Heart right ventricle (tissue), 16 donors: ENCODE measurements around the gene CNOT1. TPM values are rescaled to one million over a fixed set of nuclear protein-coding genes. Genes with fewer than 3 reads are reported as not detected.

Experiments
- ATAC-seq, 8 donors: fragments of 200-7000 bp; cut with Tn5 transposase; one replicate each; pipeline ENCODE4 v1.9.1; 2020; ENCODE audit warnings: mild to moderate bottlenecking in 8 of 8, moderate library complexity in 8 of 8, moderate number of reproducible peaks in 1 of 8
- DNase-seq, 2 donors: peaks; one replicate each; pipeline ENCODE4 v3.0.0-alpha.2; 2020
- H3K27ac ChIP-seq, 10 donors: fragments of 200-600 bp; sonication (generic) in 2 of 10; one replicate each; pipeline versions ENCODE4 v1.5.0 to v1.8.0; 2020 to 2022; ENCODE audit warnings: mild to moderate bottlenecking in 3 of 10
- H3K27me3 ChIP-seq, 7 donors: fragments of 200-600 bp; one replicate each; pipeline ENCODE4 v1.8.0; 2021 to 2022; ENCODE audit warnings: mild to moderate bottlenecking in 2 of 7
- H3K36me3 ChIP-seq, 9 donors: fragments of 200-600 bp; sonication (generic) in 1 of 9; one replicate each; pipeline versions ENCODE4 v1.5.0 to v1.8.0; 2020 to 2022; ENCODE audit warnings: mild to moderate bottlenecking in 2 of 9
- H3K4me1 ChIP-seq, 9 donors: fragments of 200-600 bp; sonication (generic) in 1 of 9; one replicate each; pipeline versions ENCODE4 v1.5.0 to v1.8.0; 2020 to 2022; ENCODE audit warnings: mild to moderate bottlenecking in 4 of 9
- H3K4me3 ChIP-seq, 10 donors: fragments of 200-600 bp; sonication (generic) in 2 of 10; one replicate each; pipeline versions ENCODE4 v1.5.0 to v1.8.0; 2020 to 2022; ENCODE audit warnings: mild to moderate bottlenecking in 7 of 10, moderate library complexity in 2 of 10
- H3K9me3 ChIP-seq, 11 donors: fragments of 200-600 bp in 10 of 11; sonication (generic) in 2 of 11; one replicate each; pipeline versions ENCODE4 v1.5.0 to v1.8.0; 2013 to 2022; ENCODE audit warnings: mild to moderate bottlenecking in 2 of 11, control low read depth in 1 of 11, moderate library complexity in 1 of 11
- CTCF ChIP-seq, 9 donors: fragments of 200-600 bp; sonication (generic) in 2 of 9; IDR thresholded peaks; one replicate each; pipeline versions ENCODE4 v1.5.0 to v1.8.0; 2021 to 2022; ENCODE audit warnings: antibody characterized with exemption in 9 of 9, mild to moderate bottlenecking in 5 of 9, moderate library complexity in 1 of 9
- WGBS, 2 donors: extraction: QIAGEN DNeasy Blood & Tissue Kit; methylation state at CpG; one replicate each; pipeline ENCODE4 v1.1.7; 2013; ENCODE audit warnings: inconsistent platforms in 1 of 2; 5-methylcytosine and 5-hydroxymethylcytosine counted together
- intact Hi-C, 10 donors: fragments of 100-400 bp; cut with DNase I; formaldehyde crosslinking; loops; one replicate each; pipeline versions ENCODE4 v1.11.1 to v1.14.2; 2022
- polyA plus RNA-seq, 2 donors: library from polyadenylated mRNA; stranded (reverse); fragments of 200-250 nt; gene quantifications; one replicate each; pipeline ENCODE4 v1.2.3, GENCODE V29; 2013
- total RNA-seq, 10 donors: library from RNA; stranded (reverse); fragmentation: NEBNext Ultra II Directional in 3 of 10; extraction: Animal tissue kit (Norgen Biotek cat#: 25700) in 3 of 10; gene quantifications; one replicate each; pipeline versions ENCODE4 v1.2.1 to v1.2.4, GENCODE V29; 2021 to 2023
- donor health status: Arrhythmogenic right ventricular cardiomyopathy.
- donor health status: ischemic (EF 13 %, LVEDD 7.1; RV severe dilation, severe dysfunction).
- donor health status: healthy with polysubstance abuse.
- donor health status: DM: no; HTN: yes; CAD: no.
- donor health status: DM: no; HTN: no; CAD: no.
- donor health status: ischemic (EF 25% LVEDD 6.9; RV normal size, moderate dysfunction).
- donor health status: ischemic (EF 25% LVEDD 5.7; RV mildly dilated, moderate dysfunction).
- donor health status: healthy.
- donor health status: DM: yes; HTN: yes; CAD: no.
- donor health status: Ischemic cardiomyopathy.
- donor health status: ischemic (EF 35%, LVEDD 5.7; RV mildly dilated, moderate dysfunction).
- donor health status: nonischemic (EF 11% LVEDD 7.7; RV severe dilation, severe dysfunction).
- donor health status: DM: yes; HTN: yes; CAD: no.
- donor health status: PGD.
- donor health status: ischemic (EF 29% LVEDD 5.4; RV normal size, mild dysfunction).
- donor health status: nonischemic (EF 23%, LVEDD 6.1; RV moderate dilation, normal function).

The CNOT1 gene
- total and polyA plus RNA-seq, 12 donors, result 27.2 to 102 (median 81.7) TPM

GRCh38 chr16:58498341-58499091 is 131.1 kb downstream of the CNOT1 start:
- 81 to 82% methylated on average over 9 of the region's 9 CpGs for WGBS, 2 donors
- peaks cover 0 to 45% (median 0%) of the 10 kb centered on the region in 9 donors for H3K36me3 ChIP-seq
- intact Hi-C loops, result loop anchor here in 1 of 10 donors (10.0 kb wide), 1 partner anchor 256 kb away; no protein-coding TSS in a partner anchor
- no peak for TF ChIP-seq CTCF (IDR thresholded peaks at IDR 0.05)
- H3K4me1 ChIP-seq, result peaks cover 21 to 72% (median 30%) of the 10 kb centered on the region in 9 donors
- no peak for DNase-seq
- ATAC-seq, result no peak
- no peak overlapping the region for H3K4me3 ChIP-seq
- H3K9me3 ChIP-seq, result no peaks in the 10 kb centered on the region
- H3K27ac ChIP-seq, result peak overlapping the region in 3 of 10 donors; percentile 34 to 44 (median 43)
- peaks cover 0 to 34% (median 0%) of the 10 kb centered on the region in 7 donors for H3K27me3 ChIP-seq

GRCh38 chr16:58497935-58498334 is 131.7 kb downstream of the CNOT1 start:
- no peak for TF ChIP-seq CTCF (IDR thresholded peaks at IDR 0.05)
- Histone ChIP-seq H3K27ac (peak overlapping the region in 7 of 10 donors; percentile 19 to 86 (median 43)), H3K4me3 (no peak overlapping the region), H3K36me3 (peaks cover 0 to 43% (median 0%) of the 10 kb centered on the region in 9 donors), H3K4me1 (peaks cover 21 to 78% (median 34%) of the 10 kb centered on the region in 9 donors), H3K27me3 (peaks cover 0 to 34% (median 0%) of the 10 kb centered on the region in 7 donors), H3K9me3 (no peaks in the 10 kb centered on the region)
- ATAC-seq, result no peak
- intact Hi-C loops, result loop anchor here in 1 of 10 donors (10.0 kb wide), 1 partner anchor 257 kb away; no protein-coding TSS in a partner anchor
- no peak for DNase-seq
- WGBS, 2 donors, result 71 to 72% methylated on average over 5 of the region's 5 CpGs

GRCh38 chr16:58497468-58497867 is 132.2 kb downstream of the CNOT1 start:
- peaks cover 21 to 82% (median 34%) of the 10 kb centered on the region in 9 donors for H3K4me1 ChIP-seq
- DNase-seq (no peak), ATAC-seq (no peak)
- peaks cover 0 to 39% (median 0%) of the 10 kb centered on the region in 9 donors for H3K36me3 ChIP-seq
- 85 to 88% methylated on average over 2 of the region's 2 CpGs for WGBS, 2 donors
- no peak overlapping the region for H3K4me3 ChIP-seq
- no peak for TF ChIP-seq CTCF (IDR thresholded peaks at IDR 0.05)
- peaks cover 0 to 34% (median 0%) of the 10 kb centered on the region in 7 donors for H3K27me3 ChIP-seq
- intact Hi-C loops, result loop anchor here in 1 of 10 donors (10.0 kb wide), 1 partner anchor 257 kb away; no protein-coding TSS in a partner anchor
- H3K27ac ChIP-seq, result peak overlapping the region in 7 of 10 donors; percentile 19 to 86 (median 43)
- H3K9me3 ChIP-seq, result no peaks in the 10 kb centered on the region

GRCh38 chr16:58495521-58496331 is 133.9 kb downstream of the CNOT1 start:
- no peaks in the 10 kb centered on the region for H3K9me3 ChIP-seq
- DNase-seq (peak; percentile 60 to 66), ATAC-seq (peak; percentile 25 to 55 (median 36))
- intact Hi-C loops, result loop anchor here in 1 of 10 donors (10.0 kb wide), 1 partner anchor 259 kb away; no protein-coding TSS in a partner anchor
- H3K36me3 ChIP-seq, result peaks cover 0 to 43% (median 0%) of the 10 kb centered on the region in 9 donors
- WGBS, 2 donors, result 40 to 54% methylated on average over 24 of the region's 24 CpGs
- peaks cover 13 to 74% (median 32%) of the 10 kb centered on the region in 9 donors for H3K4me1 ChIP-seq
- peak overlapping the region in 7 of 10 donors; percentile 6 to 31 (median 13) for H3K4me3 ChIP-seq
- H3K27me3 ChIP-seq, result peaks cover 0 to 18% (median 0%) of the 10 kb centered on the region in 7 donors
- TF ChIP-seq CTCF (IDR thresholded peaks at IDR 0.05), result no peak
- peak overlapping the region; percentile 66 to 86 (median 80) for H3K27ac ChIP-seq
